Measurements from ENCODE around the gene JADE2. TPM values are rescaled to one million over a fixed set of nuclear protein-coding genes. Genes with fewer than 3 reads are reported as not detected.

JADE2 gene
- total RNA-seq, 1 donor from 2014 or later = 2.1 TPM

- no peaks in the 10 kb centered on the region for H3K4me1 Mint-ChIP-seq (ENCODE audit: low read depth, unreplicated experiment)
- H3K36me3 Mint-ChIP-seq (ENCODE audit: unreplicated experiment) = no peaks in the 10 kb centered on the region
- TF ChIP-seq, protein P1, sequence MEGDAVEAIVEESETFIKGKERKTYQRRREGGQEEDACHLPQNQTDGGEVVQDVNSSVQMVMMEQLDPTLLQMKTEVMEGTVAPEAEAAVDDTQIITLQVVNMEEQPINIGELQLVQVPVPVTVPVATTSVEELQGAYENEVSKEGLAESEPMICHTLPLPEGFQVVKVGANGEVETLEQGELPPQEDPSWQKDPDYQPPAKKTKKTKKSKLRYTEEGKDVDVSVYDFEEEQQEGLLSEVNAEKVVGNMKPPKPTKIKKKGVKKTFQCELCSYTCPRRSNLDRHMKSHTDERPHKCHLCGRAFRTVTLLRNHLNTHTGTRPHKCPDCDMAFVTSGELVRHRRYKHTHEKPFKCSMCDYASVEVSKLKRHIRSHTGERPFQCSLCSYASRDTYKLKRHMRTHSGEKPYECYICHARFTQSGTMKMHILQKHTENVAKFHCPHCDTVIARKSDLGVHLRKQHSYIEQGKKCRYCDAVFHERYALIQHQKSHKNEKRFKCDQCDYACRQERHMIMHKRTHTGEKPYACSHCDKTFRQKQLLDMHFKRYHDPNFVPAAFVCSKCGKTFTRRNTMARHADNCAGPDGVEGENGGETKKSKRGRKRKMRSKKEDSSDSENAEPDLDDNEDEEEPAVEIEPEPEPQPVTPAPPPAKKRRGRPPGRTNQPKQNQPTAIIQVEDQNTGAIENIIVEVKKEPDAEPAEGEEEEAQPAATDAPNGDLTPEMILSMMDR (IDR thresholded peaks at IDR 0.05; ENCODE audit: partially characterized antibody, unreplicated experiment) = no peak
- no peak overlapping the region for H3K4me3 Mint-ChIP-seq (ENCODE audit: unreplicated experiment)
- no peaks in the 10 kb centered on the region for H3K9me3 Mint-ChIP-seq (ENCODE audit: unreplicated experiment)
- no peak for DNase-seq
- H3K27me3 Mint-ChIP-seq (ENCODE audit: unreplicated experiment) = peaks cover 5% of the 10 kb centered on the region
- H3K27ac Mint-ChIP-seq (ENCODE audit: unreplicated experiment) = no peak overlapping the region
Observed at GRCh38 chr5:134581241-134581981, 55.9 kb downstream of the JADE2 start.

- H3K9me3 Mint-ChIP-seq (ENCODE audit: unreplicated experiment) = no peaks in the 10 kb centered on the region
- H3K27ac Mint-ChIP-seq (ENCODE audit: unreplicated experiment) = no peak overlapping the region
- H3K36me3 Mint-ChIP-seq (ENCODE audit: unreplicated experiment) = no peaks in the 10 kb centered on the region
- DNase-seq = no peak
- H3K4me3 Mint-ChIP-seq (ENCODE audit: unreplicated experiment) = no peak overlapping the region
- TF ChIP-seq, protein P1 (IDR thresholded peaks at IDR 0.05; ENCODE audit: partially characterized antibody, unreplicated experiment) = no peak
- H3K4me1 Mint-ChIP-seq (ENCODE audit: low read depth, unreplicated experiment) = no peaks in the 10 kb centered on the region
- H3K27me3 Mint-ChIP-seq (ENCODE audit: unreplicated experiment) = peaks cover 5% of the 10 kb centered on the region
Observed at GRCh38 chr5:134582281-134582680, 56.8 kb downstream of the JADE2 start.

DNA sequence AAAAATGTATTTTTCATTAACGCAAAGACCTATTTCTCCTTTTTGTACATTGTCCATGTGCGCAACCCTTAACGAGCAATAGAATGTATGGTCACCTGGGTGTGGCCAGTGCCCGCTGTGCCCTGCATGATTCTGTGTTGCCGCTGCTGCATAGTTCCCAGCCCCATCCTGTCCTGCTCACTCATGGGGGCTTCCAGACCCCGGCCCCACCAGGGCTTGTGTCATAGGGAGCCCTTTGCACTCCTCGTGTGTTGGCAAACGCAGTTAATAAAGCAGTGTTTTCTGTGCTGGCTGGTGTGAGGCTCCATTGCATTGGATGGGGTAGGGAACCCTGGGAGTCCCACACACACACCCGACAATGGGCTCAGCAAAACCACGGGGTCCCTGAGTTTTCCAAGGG, 57.5 kb downstream of the JADE2 start:
- Mint-ChIP-seq H3K4me1 (ENCODE audit: low read depth, unreplicated experiment) (no peaks in the 10 kb centered on the region), H3K36me3 (ENCODE audit: unreplicated experiment) (no peaks in the 10 kb centered on the region), H3K27me3 (ENCODE audit: unreplicated experiment) (peaks cover 5% of the 10 kb centered on the region), H3K4me3 (ENCODE audit: unreplicated experiment) (no peak overlapping the region), H3K27ac (ENCODE audit: unreplicated experiment) (no peak overlapping the region), H3K9me3 (ENCODE audit: unreplicated experiment) (no peaks in the 10 kb centered on the region)
- DNase-seq = no peak
- TF ChIP-seq, protein P1 (IDR thresholded peaks at IDR 0.05; ENCODE audit: partially characterized antibody, unreplicated experiment) = no peak

DNA sequence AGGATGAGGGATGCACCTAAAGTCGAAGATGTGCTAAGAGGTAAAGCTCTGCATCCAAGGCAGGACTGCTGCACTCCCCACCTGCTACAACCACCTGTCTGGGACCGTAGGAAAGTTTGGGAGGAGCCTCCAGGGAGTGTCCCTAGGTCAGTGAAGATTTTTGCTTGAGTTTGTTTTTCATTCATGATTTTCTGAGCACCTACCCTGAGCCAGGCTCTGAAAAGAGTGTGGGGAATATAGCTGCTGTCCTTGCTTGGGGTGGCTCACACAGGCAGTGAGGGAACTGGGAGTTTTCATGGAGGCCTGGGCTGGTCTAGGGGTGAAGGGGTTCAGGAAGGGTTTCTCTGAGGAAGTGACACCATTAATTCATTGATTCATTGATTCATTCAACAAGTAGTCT, 58.3 kb downstream of the JADE2 start:
- Mint-ChIP-seq H3K36me3 (ENCODE audit: unreplicated experiment) (no peaks in the 10 kb centered on the region), H3K9me3 (ENCODE audit: unreplicated experiment) (no peaks in the 10 kb centered on the region), H3K27me3 (ENCODE audit: unreplicated experiment) (peaks cover 5% of the 10 kb centered on the region), H3K4me3 (ENCODE audit: unreplicated experiment) (no peak overlapping the region), H3K27ac (ENCODE audit: unreplicated experiment) (no peak overlapping the region), H3K4me1 (ENCODE audit: low read depth, unreplicated experiment) (no peaks in the 10 kb centered on the region)
- DNase-seq = no peak
- TF ChIP-seq, protein P1 (IDR thresholded peaks at IDR 0.05; ENCODE audit: partially characterized antibody, unreplicated experiment) = no peak

GRCh38 chr5:134584662-134585061, 59.2 kb downstream of the JADE2 start:
- no peaks in the 10 kb centered on the region for H3K36me3 Mint-ChIP-seq (ENCODE audit: unreplicated experiment)
- no peak for DNase-seq
- no peak overlapping the region for H3K4me3 Mint-ChIP-seq (ENCODE audit: unreplicated experiment)
- no peaks in the 10 kb centered on the region for H3K4me1 Mint-ChIP-seq (ENCODE audit: low read depth, unreplicated experiment)
- no peaks in the 10 kb centered on the region for H3K9me3 Mint-ChIP-seq (ENCODE audit: unreplicated experiment)
- H3K27me3 Mint-ChIP-seq (ENCODE audit: unreplicated experiment) = peaks cover 2% of the 10 kb centered on the region
- no peak overlapping the region for H3K27ac Mint-ChIP-seq (ENCODE audit: unreplicated experiment)
- TF ChIP-seq, protein P1 (IDR thresholded peaks at IDR 0.05; ENCODE audit: partially characterized antibody, unreplicated experiment) = no peak

All from glutamatergic neuron (in vitro differentiated cells).